Stimulated activated CD4-positive, alpha-beta T cell treated with anti-CD3 and anti-CD28 coated beads, Interleukin-15, amount 100 ng/mL, for 1 hour (primary cell): ENCODE data around the gene PALM.
"Not testable (repeated sequence)": the region's sequence is repeated elsewhere in the genome, so short reads cannot be mapped to it uniquely, and the experiment has no call there.

Source experiments
- DNase-seq, 2 donors: peaks; one replicate each; pipeline ENCODE4 v3.0.0-alpha.2; 2020; ENCODE audit warnings: low read depth in 1 of 2, low spot score in 1 of 2

The PALM gene

GRCh38 chr19:708154-709143 is at the start of gene PALM:
TSS of gene PALM (plus strand) at chr19:708935. CDS start at chr19:709147, 212 bp downstream.
- no peak for DNase-seq

GRCh38 chr19:660793-661426 is 47.8 kb upstream of the PALM start:
- no peak for DNase-seq

- peak; percentile 33 to 53 for DNase-seq
Measured at GRCh38 chr19:661427-662196, 47.1 kb upstream of the PALM start.

GRCh38 chr19:662207-662961 is 46.4 kb upstream of the PALM start:
- peak; percentile 35 to 60 for DNase-seq

GRCh38 chr19:662962-663681 is 45.6 kb upstream of the PALM start, which contains the start of gene RNF126:
TSS of gene RNF126 (minus strand) at chr19:663214. CDS start at chr19:663121, 93 bp downstream.
- peak; percentile 91 to 98 for DNase-seq

GRCh38 chr19:663682-664117 is 45.0 kb upstream of the PALM start:
- no peak for DNase-seq

- DNase-seq = peak; percentile 57 to 81
Measured at GRCh38 chr19:664913-665443, 43.8 kb upstream of the PALM start.

GRCh38 chr19:666985-667573 is 41.7 kb upstream of the PALM start:
- DNase-seq = not testable (repeated sequence)

- not testable (repeated sequence) for DNase-seq
Measured at GRCh38 chr19:668675-669434, 39.9 kb upstream of the PALM start.

- no peak for DNase-seq
Measured at GRCh38 chr19:670609-671075, 38.1 kb upstream of the PALM start.

GRCh38 chr19:674282-675151 is 34.2 kb upstream of the PALM start:
- no peak for DNase-seq

GRCh38 chr19:676007-676338 is 32.8 kb upstream of the PALM start:
- no peak for DNase-seq

GRCh38 chr19:676339-677105 is 32.2 kb upstream of the PALM start, which contains the start of gene FSTL3:
TSS of gene FSTL3 (plus strand) at chr19:676392. CDS start at chr19:676424, 32 bp downstream.
- DNase-seq = no peak

- no peak for DNase-seq
Measured at GRCh38 chr19:677201-677600, 31.5 kb upstream of the PALM start.

GRCh38 chr19:677601-678436 is 30.9 kb upstream of the PALM start:
- no peak for DNase-seq
